K562 (cell line): ENCODE measurements around the gene CARD11. TPM values are rescaled to one million over a fixed set of nuclear protein-coding genes. Genes with fewer than 3 reads are reported as not detected.
A peak's percentile ranks its signal among the peaks of the same experiment; 100 is the strongest.

Experiments
- ATAC-seq: fragments of 200-7000 bp; cut with Tn5 transposase; 3 replicates; pipeline ENCODE4 v1.9.1; 2020; ENCODE audit warnings: moderate library complexity
- BruUV-seq: library from RNA; stranded (reverse); fragments of 400-500 nt; replicated peaks from 2 replicates; lab custom pipeline; 2021; lab: Mats Ljungman, UMichigan
- CTCF ChIA-PET: fragments of 300-600 bp; formaldehyde crosslinking; extraction: SDS; loops from one replicate; lab custom pipeline; 2021; ENCODE audit warnings: low intra/inter-chr PET ratio; lab: Yijun Ruan, JAX
- POLR2A ChIA-PET: fragments of 300-600, 350-650 bp; sonication (Branson Sonifier 250); formaldehyde crosslinking; extraction: SDS; loops from one replicate; lab custom pipeline; 2021; ENCODE audit warnings: antibody characterized with exemption, inconsistent platforms; lab: Yijun Ruan, JAX
- DNase-seq, 4 experiments: peaks; one replicate each; pipeline versions ENCODE4 v3.0.0 to v3.0.0-alpha.2; 2011 to 2018; ENCODE audit warnings: low spot score in 3 of 4, mixed read lengths in 3 of 4; ENCODE audit errors: extremely low read depth in 1 of 4
- FAIRE-seq: peaks from 2 replicates; lab custom pipeline; 2011; peaks lifted over from hg19 to GRCh38; lab: Jason Lieb, UNC
- H2AFZ ChIP-seq: 2 replicates; pipeline ENCODE4 v1.6.0; 2011; ENCODE audit warnings: low read depth, low read length, control low read depth, inconsistent platforms
- H3K27ac ChIP-seq: fragments of 200-600 bp; 3 replicates; pipeline ENCODE4 v1.8.0; 2011; ENCODE audit warnings: low read depth, mild to moderate bottlenecking, control low read depth, inconsistent platforms, low read length, moderate library complexity, mixed read lengths; ENCODE audit errors: extremely low read depth
- H3K27me3 ChIP-seq, 2 experiments: fragments of 300-600 bp in 1 of 2; 2 replicates in 1 of 2; 3 replicates in 1 of 2; pipeline versions ENCODE4 v1.6.0 to v1.8.0; 2011; ENCODE audit warnings: inconsistent platforms in 2 of 2, low read length in 2 of 2, mild to moderate bottlenecking in 1 of 2, mixed read lengths in 1 of 2, moderate library complexity in 1 of 2; ENCODE audit not compliant: control insufficient read depth in 2 of 2, insufficient read depth in 2 of 2
- H3K36me3 ChIP-seq: fragments of 300-600 bp; 3 replicates; pipeline ENCODE4 v1.8.0; 2011; ENCODE audit warnings: mild to moderate bottlenecking, low read length, inconsistent platforms; ENCODE audit not compliant: control insufficient read depth, insufficient read depth
- H3K4me1 ChIP-seq, 2 experiments: fragments of 200-600 bp in 1 of 2; replicated peaks in 1 of 2; 2 replicates in 1 of 2; 3 replicates in 1 of 2; pipeline versions ENCODE4 v1.5.1 to v1.8.0; 2011; ENCODE audit warnings: inconsistent platforms in 2 of 2, low read length in 2 of 2, mild to moderate bottlenecking in 1 of 2, mixed read lengths in 1 of 2, moderate library complexity in 1 of 2; ENCODE audit not compliant: control insufficient read depth in 2 of 2, insufficient read depth in 2 of 2
- H3K4me2 ChIP-seq: 2 replicates; pipeline ENCODE4 v1.6.1; 2011; ENCODE audit warnings: low read length, control low read depth, inconsistent platforms, mixed read lengths; ENCODE audit not compliant: insufficient read depth
- H3K4me3 ChIP-seq: fragments of 200-600 bp; sonication (generic), shearing (Covaris generic); 2 replicates; pipeline ENCODE4 v1.5.1; 2016; ENCODE audit warnings: control low read depth, inconsistent platforms
- H3K79me2 ChIP-seq: fragments of 200-600 bp; 3 replicates; pipeline ENCODE4 v1.8.0; 2011; ENCODE audit warnings: low read length, inconsistent platforms; ENCODE audit not compliant: control insufficient read depth, insufficient read depth
- H3K9ac ChIP-seq, 2 experiments: 2 replicates each; pipeline versions ENCODE4 v1.6.0 to v1.6.1; 2011; ENCODE audit warnings: low read depth in 2 of 2, low read length in 2 of 2, control low read depth in 1 of 2, inconsistent platforms in 1 of 2, mild to moderate bottlenecking in 1 of 2, mixed read lengths in 1 of 2; ENCODE audit not compliant: insufficient read depth in 1 of 2
- H3K9me1 ChIP-seq: one replicate; pipeline ENCODE4 v1.6.0; 2011; ENCODE audit warnings: inconsistent platforms, mild to moderate bottlenecking, low read length, moderate library complexity; ENCODE audit not compliant: control insufficient read depth, insufficient read depth
- H3K9me3 ChIP-seq: replicated peaks from 2 replicates; pipeline ENCODE4 v1.5.1; 2011; ENCODE audit warnings: low read depth, low read length, inconsistent platforms; ENCODE audit not compliant: control insufficient read depth, insufficient read depth
- H4K20me1 ChIP-seq: replicated peaks from 2 replicates; pipeline ENCODE4 v1.6.1; 2011; ENCODE audit warnings: low read length, inconsistent platforms, mixed read lengths; ENCODE audit not compliant: control insufficient read depth, insufficient read depth
- ZNF133 ChIP-seq: fragments of 250-450 bp; sonication (Bioruptor Pico); IDR thresholded peaks from 2 replicates; pipeline ENCODE4 v1.4.0; 2020; ENCODE audit warnings: mild to moderate bottlenecking
- ZNF324 ChIP-seq: fragments of 250-450 bp; sonication (Bioruptor Pico); IDR thresholded peaks from 2 replicates; pipeline ENCODE4 v1.4.0; 2020; ENCODE audit warnings: mild to moderate bottlenecking
- in situ Hi-C: fragments of 300-500 bp; cut with MboI; formaldehyde crosslinking; loops from 4 replicates; pipeline ENCODE4 v1.15.0; 2018; ENCODE audit warnings: inconsistent platforms, mixed read lengths
- intact Hi-C: fragments of 100-400 bp; cut with micrococcal nuclease; formaldehyde crosslinking; loops from 2 replicates; pipeline ENCODE4 v1.14.2; 2022
- polyA plus RNA-seq, 8 experiments: library from polyadenylated mRNA; depleted of rRNA in 4 of 8; stranded (reverse) in 5 of 8; unstranded in 3 of 8; fragments of >200 nt; fragmentation: Nextera tagmentation in 2 of 8; fragmentation: Illumina TruSeq in 1 of 8; extraction: Ambion mirVana in 2 of 8; extraction: Trizol in 1 of 8; gene quantifications; 2 replicates each; pipeline versions ENCODE4 v1.2.1 to v1.2.3, GENCODE V29; 2011 to 2014; ENCODE audit warnings: inconsistent platforms in 1 of 8, missing spikeins in 1 of 8
- total RNA-seq, 7 experiments: library from RNA; depleted of rRNA in 6 of 7; stranded (reverse); fragments of >200 nt in 6 of 7; fragmentation: Illumina TruSeq in 2 of 7; extraction: Trizol in 2 of 7; gene quantifications; 2 replicates each; pipeline versions ENCODE4 v1.2.1 to v1.2.3, GENCODE V29; 2011 to 2021; ENCODE audit warnings: low replicate concordance in 1 of 7
- TF ChIP-seq, protein P1 (sequence below): fragments of 450-650 bp; IDR thresholded peaks from 2 replicates; pipeline ENCODE4 v1.6.1; 2016; ENCODE audit warnings: borderline replicate concordance
- TF ChIP-seq, protein P2 (sequence below): fragments of 250-450 bp; sonication (Bioruptor Pico); IDR thresholded peaks from 2 replicates; pipeline ENCODE4 v1.9.0; 2021; ENCODE audit warnings: mild to moderate bottlenecking

Gene CARD11
- total and polyA plus RNA-seq, 9 of the 15 experiments (the other 6 are each of a cell fraction or from before 2014, with no cell fraction given) = 0.07 to 12.8 (median 5.7) TPM

- TF ChIP-seq, protein P1, sequence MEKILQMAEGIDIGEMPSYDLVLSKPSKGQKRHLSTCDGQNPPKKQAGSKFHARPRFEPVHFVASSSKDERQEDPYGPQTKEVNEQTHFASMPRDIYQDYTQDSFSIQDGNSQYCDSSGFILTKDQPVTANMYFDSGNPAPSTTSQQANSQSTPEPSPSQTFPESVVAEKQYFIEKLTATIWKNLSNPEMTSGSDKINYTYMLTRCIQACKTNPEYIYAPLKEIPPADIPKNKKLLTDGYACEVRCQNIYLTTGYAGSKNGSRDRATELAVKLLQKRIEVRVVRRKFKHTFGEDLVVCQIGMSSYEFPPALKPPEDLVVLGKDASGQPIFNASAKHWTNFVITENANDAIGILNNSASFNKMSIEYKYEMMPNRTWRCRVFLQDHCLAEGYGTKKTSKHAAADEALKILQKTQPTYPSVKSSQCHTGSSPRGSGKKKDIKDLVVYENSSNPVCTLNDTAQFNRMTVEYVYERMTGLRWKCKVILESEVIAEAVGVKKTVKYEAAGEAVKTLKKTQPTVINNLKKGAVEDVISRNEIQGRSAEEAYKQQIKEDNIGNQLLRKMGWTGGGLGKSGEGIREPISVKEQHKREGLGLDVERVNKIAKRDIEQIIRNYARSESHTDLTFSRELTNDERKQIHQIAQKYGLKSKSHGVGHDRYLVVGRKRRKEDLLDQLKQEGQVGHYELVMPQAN = no peak
- TF ChIP-seq, protein P2, sequence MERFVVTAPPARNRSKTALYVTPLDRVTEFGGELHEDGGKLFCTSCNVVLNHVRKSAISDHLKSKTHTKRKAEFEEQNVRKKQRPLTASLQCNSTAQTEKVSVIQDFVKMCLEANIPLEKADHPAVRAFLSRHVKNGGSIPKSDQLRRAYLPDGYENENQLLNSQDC (CRISPR knock-in tag) = no peak
Measured at GRCh38 chr7:2952316-2952715, 91.4 kb downstream of the CARD11 start (continued).

GRCh38 chr7:2950578-2950977, 93.1 kb downstream of the CARD11 start:
- in situ Hi-C loops = no loop called here
- BruUV-seq = no TSS peak
- TF ChIP-seq ZNF324 (CRISPR knock-in tag) (peak; percentile 86), ZNF133 (no peak)
- no peak for FAIRE-seq
- no peaks in the 10 kb centered on the region for H3K9me1 ChIP-seq
- H3K9me3 ChIP-seq = 0 out of 2 replicates have a peak, but pooled peaks cover 2% of the 10 kb centered on the region
- H3K4me2 ChIP-seq = no peak overlapping the region
- ChIA-PET CTCF (no interaction called here), POLR2A (no interaction called here)
- peaks cover 12 to 15% of the 10 kb centered on the region in 2 experiments for H3K4me1 ChIP-seq
- H3K4me3 ChIP-seq = no peak overlapping the region
- no peak overlapping the region for H3K27ac ChIP-seq
- no peak overlapping the region for H2AFZ ChIP-seq
- no peaks in the 10 kb centered on the region for H3K27me3 ChIP-seq
- intact Hi-C loops = no loop called here
- no peaks in the 10 kb centered on the region for H4K20me1 ChIP-seq
- 0 out of 3 replicates have a peak, but pooled peaks cover 1% of the 10 kb centered on the region for H3K36me3 ChIP-seq
- no peak overlapping the region for H3K9ac ChIP-seq
- no peak for ATAC-seq
- H3K79me2 ChIP-seq = no peaks in the 10 kb centered on the region
- DNase-seq = no peak
